HFFc6 (cell line): Measurements from ENCODE around the gene SEC24B. TPM values are rescaled to one million over a fixed set of nuclear protein-coding genes. Genes with fewer than 3 reads are reported as not detected.
A peak's percentile ranks its signal among the peaks of the same experiment; 100 is the strongest.

Source experiments
- DNase-seq: peaks from one replicate; pipeline ENCODE4 v3.0.0-alpha.2; 2018
- H3K27ac Mint-ChIP-seq: 2 replicates; pipeline ENCODE4 v1.8.0; 2020; ENCODE audit warnings: mild to moderate bottlenecking, mixed read lengths
- H3K27me3 Mint-ChIP-seq: 2 replicates; pipeline ENCODE4 v1.8.0; 2021; ENCODE audit warnings: mild to moderate bottlenecking, moderate library complexity, mixed read lengths; ENCODE audit not compliant: insufficient read depth
- H3K36me3 Mint-ChIP-seq: 2 replicates; pipeline ENCODE4 v1.8.0; 2021; ENCODE audit warnings: low read depth, mixed read lengths
- H3K4me1 Mint-ChIP-seq: 2 replicates; pipeline ENCODE4 v1.8.0; 2020; ENCODE audit warnings: low read depth, mixed read lengths
- H3K4me3 Mint-ChIP-seq: 2 replicates; pipeline ENCODE4 v1.8.0; 2020; ENCODE audit warnings: mild to moderate bottlenecking, moderate library complexity, mixed read lengths
- H3K9me3 Mint-ChIP-seq: 2 replicates; pipeline ENCODE4 v1.8.0; 2020; ENCODE audit warnings: mild to moderate bottlenecking, mixed read lengths
- microRNA-seq: library from miRNA; unstranded; fragments of <30 nt; microRNA quantifications from one replicate; pipeline ENCODE4, GENCODE V29; 2019
- total RNA-seq, 6 experiments: library from RNA; stranded (reverse); fragmentation: NEBNext Ultra II Directional; extraction: Animal tissue kit (Norgen Biotek cat#: 25700); gene quantifications; 2 replicates in 1 of 6; 3 replicates in 5 of 6; pipeline ENCODE4 v1.2.3, GENCODE V29; 2021
- TF ChIP-seq, protein P1 (sequence below): fragments of 200-600 bp; sonication (generic); IDR thresholded peaks from 2 replicates; pipeline ENCODE4 v1.5.0; 2021; ENCODE audit warnings: antibody characterized with exemption, mild to moderate bottlenecking

The SEC24B gene
- total RNA-seq, 6 experiments from 2014 or later: 27.2 to 36.6 (median 31.8) TPM

DNA sequence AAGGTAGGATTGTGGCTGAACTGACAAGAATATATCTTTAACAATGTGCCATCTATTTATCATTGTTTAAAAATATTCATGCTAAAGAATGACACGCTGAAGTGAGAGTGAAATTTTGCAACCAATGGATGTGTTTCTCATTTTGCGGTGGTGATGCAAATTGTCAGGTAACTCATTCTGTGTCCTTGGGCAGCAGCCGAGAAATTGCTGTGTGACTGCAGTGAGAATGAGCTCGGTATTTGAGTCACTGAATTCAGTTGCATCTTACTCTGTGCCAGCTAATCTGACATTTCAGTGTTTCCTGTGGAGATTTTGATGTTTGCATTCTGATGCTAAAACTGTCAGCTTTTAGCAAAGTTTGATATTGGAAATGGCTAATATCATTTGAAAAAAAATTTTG lies 154.6 kb downstream of the SEC24B start:
- no peak for DNase-seq
- TF ChIP-seq, protein P1, sequence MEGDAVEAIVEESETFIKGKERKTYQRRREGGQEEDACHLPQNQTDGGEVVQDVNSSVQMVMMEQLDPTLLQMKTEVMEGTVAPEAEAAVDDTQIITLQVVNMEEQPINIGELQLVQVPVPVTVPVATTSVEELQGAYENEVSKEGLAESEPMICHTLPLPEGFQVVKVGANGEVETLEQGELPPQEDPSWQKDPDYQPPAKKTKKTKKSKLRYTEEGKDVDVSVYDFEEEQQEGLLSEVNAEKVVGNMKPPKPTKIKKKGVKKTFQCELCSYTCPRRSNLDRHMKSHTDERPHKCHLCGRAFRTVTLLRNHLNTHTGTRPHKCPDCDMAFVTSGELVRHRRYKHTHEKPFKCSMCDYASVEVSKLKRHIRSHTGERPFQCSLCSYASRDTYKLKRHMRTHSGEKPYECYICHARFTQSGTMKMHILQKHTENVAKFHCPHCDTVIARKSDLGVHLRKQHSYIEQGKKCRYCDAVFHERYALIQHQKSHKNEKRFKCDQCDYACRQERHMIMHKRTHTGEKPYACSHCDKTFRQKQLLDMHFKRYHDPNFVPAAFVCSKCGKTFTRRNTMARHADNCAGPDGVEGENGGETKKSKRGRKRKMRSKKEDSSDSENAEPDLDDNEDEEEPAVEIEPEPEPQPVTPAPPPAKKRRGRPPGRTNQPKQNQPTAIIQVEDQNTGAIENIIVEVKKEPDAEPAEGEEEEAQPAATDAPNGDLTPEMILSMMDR: no peak
- no peak overlapping the region for H3K4me3 Mint-ChIP-seq
- peaks cover 3% of the 10 kb centered on the region for H3K9me3 Mint-ChIP-seq
- H3K27ac Mint-ChIP-seq: no peak overlapping the region
- no peaks in the 10 kb centered on the region for H3K27me3 Mint-ChIP-seq
- peaks cover 9% of the 10 kb centered on the region for H3K4me1 Mint-ChIP-seq
- 0 out of 2 replicates have a peak, but pooled peaks cover 5% of the 10 kb centered on the region for H3K36me3 Mint-ChIP-seq

DNA sequence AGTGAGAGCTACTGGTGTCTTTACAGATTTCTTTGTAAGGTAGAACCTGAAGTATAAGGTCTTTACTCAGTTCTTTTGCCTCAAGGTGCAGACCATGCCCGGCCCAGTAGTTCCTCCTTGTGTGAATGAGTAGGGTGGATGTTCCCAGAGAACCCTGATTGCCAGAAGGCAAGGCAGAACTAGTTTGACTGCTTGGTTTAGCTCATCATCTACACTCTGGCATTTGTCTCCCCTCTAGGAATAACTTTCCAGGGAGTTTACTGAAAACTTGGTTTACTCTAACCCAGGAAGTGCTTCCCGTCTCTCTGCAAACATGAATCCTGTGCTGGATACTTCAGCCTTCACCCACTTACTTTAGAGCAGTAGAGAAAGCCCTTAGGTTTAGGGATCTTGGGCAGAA lies 155.5 kb downstream of the SEC24B start:
- Mint-ChIP-seq H3K27ac (no peak overlapping the region), H3K4me1 (peaks cover 9% of the 10 kb centered on the region), H3K36me3 (no peaks in the 10 kb centered on the region), H3K27me3 (no peaks in the 10 kb centered on the region), H3K4me3 (no peak overlapping the region), H3K9me3 (no peaks in the 10 kb centered on the region)
- TF ChIP-seq, protein P1: no peak
- DNase-seq: no peak

DNA sequence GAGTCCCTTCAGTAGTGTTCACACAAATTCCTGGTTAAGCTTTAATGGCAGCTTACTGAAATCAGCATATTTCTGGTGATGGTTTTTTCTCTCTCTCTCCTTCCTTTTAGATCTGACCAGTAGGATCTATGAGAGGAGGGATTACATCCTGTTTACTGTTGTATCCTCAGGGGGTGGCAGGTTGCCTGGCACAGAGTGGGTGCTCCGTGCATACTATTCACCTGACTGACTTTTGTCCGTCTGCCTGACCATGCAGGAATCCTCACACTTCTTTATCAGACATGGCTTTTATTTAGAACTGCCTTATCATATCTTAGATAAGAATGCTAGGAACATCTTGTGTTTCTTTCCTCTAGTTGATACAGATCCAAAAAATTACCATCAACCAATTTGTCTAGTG lies 156.0 kb downstream of the SEC24B start:
- Mint-ChIP-seq H3K27ac (no peak overlapping the region), H3K4me1 (peaks cover 9% of the 10 kb centered on the region), H3K27me3 (no peaks in the 10 kb centered on the region), H3K9me3 (no peaks in the 10 kb centered on the region), H3K4me3 (no peak overlapping the region), H3K36me3 (no peaks in the 10 kb centered on the region)
- TF ChIP-seq, protein P1: no peak
- DNase-seq: no peak

Small RNAs within 50 kb of the gene (microRNA-seq; reads per million reads assigned to microRNA genes)
- 14.7 reads per million, percentile 19 among the genes with 10 or more reads in this experiment for gene MIR576

Other genes starting within 250 kb of the SEC24B start
- not detected for gene COL25A1, start 131.2 kb upstream of the SEC24B start, total RNA-seq
- gene MCUB, start 126.4 kb downstream of the SEC24B start, total RNA-seq: 10 to 100 TPM; 10.2 to 16.5 (median 15.3) TPM